Measurements from ENCODE around the gene KLHL29.

The KLHL29 gene

DNA sequence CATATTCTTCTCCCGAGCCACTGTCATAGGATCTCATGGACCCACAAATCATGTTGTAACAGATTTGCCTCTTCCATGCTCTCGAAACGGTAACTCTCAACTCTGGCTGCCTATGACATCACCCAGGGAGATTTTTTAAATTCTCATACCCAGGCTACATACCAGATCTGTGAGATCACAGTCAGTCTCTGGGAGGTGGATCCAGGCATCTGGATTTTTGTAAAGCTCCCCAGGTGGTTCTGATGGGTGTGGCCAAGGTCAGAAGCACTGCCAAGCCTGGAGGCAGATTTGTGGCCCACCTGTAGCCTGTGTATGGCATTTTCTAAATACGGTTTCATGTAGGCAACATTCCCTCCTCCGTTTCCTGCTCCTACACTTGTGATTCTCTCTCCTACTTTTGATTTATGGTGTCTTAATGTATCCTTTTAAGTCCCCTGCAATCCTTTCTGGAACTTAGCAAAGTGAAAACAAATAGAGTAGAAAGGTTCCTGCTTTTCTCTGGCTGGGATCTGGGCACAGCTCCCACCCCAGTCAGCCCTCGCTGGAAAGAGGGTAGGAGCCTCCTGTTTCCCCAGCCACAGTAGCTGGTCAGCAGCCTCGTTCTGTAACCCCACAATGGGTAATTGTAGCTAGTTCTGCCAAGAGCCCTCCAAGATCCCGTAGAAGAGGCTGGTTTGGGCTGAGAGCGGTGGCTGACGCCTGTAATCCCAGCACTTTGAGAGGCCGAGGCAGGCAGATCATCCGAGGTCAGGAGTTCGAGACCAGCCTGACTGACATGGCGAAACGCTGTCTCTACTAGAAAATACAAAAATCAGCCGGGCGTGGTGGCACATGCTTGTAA lies 96.2 kb downstream of the KLHL29 start:
- no peak overlapping the region for H2AFZ ChIP-seq (ENCODE audit: low read depth, low read length)
- no peak overlapping the region for H3K9ac ChIP-seq (ENCODE audit: low read depth, low read length)
- H4K20me1 ChIP-seq (ENCODE audit: insufficient read depth, low read length): peaks cover 16% of the 10 kb centered on the region
- TF ChIP-seq, protein P1, sequence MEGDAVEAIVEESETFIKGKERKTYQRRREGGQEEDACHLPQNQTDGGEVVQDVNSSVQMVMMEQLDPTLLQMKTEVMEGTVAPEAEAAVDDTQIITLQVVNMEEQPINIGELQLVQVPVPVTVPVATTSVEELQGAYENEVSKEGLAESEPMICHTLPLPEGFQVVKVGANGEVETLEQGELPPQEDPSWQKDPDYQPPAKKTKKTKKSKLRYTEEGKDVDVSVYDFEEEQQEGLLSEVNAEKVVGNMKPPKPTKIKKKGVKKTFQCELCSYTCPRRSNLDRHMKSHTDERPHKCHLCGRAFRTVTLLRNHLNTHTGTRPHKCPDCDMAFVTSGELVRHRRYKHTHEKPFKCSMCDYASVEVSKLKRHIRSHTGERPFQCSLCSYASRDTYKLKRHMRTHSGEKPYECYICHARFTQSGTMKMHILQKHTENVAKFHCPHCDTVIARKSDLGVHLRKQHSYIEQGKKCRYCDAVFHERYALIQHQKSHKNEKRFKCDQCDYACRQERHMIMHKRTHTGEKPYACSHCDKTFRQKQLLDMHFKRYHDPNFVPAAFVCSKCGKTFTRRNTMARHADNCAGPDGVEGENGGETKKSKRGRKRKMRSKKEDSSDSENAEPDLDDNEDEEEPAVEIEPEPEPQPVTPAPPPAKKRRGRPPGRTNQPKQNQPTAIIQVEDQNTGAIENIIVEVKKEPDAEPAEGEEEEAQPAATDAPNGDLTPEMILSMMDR (IDR thresholded peaks at IDR 0.05; ENCODE audit: borderline replicate concordance, extremely low read depth, low read length, poor library complexity, severe bottlenecking): no peak
- no peak for TF ChIP-seq EZH2 (IDR thresholded peaks at IDR 0.05; ENCODE audit: borderline replicate concordance, low read depth, low read length, severe bottlenecking)
- H3K27me3 ChIP-seq (ENCODE audit: insufficient read depth, low read length, poor library complexity): no peaks in the 10 kb centered on the region
- no peaks in the 10 kb centered on the region for H3K36me3 ChIP-seq (ENCODE audit: insufficient read depth, low read length)
- no peak overlapping the region for H3K4me2 ChIP-seq (ENCODE audit: insufficient read depth, low read length)
- DNase-seq (no peak), ATAC-seq (ENCODE audit: insufficient read depth, low read depth) (no peak)
- no peaks in the 10 kb centered on the region for H3K9me3 ChIP-seq (ENCODE audit: insufficient read depth, low read length, severe bottlenecking)
- H3K79me2 ChIP-seq (ENCODE audit: insufficient read depth, low read length): no peaks in the 10 kb centered on the region
- no peak overlapping the region for H3K4me3 ChIP-seq (ENCODE audit: low read depth in 1 of 2, low read length in 2 of 2)
- no peaks in the 10 kb centered on the region for H3K4me1 ChIP-seq (ENCODE audit: insufficient read depth, low read length)
- H3K27ac ChIP-seq (ENCODE audit: low read length): no peak overlapping the region

DNA sequence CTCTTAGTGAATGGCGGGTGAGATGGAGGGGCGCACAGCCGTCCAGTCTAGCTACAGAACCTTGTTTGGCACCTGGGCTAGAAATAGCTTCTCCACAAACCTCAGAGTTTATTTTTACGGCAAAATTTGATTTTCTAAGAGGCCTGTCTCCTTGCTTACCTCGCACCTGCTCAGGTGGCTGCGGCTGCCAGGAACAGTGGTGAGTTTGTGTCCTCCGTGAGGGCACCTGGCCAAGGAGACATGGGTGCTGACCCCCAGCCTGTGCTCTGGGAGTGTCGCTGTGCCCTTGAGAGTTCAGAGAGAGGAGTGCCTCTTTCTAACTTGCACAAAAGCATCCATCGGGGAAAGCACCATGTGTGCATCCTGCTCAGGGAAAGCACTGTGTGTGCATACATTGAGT lies 97.2 kb downstream of the KLHL29 start:
- H2AFZ ChIP-seq (ENCODE audit: low read depth, low read length): no peak overlapping the region
- H3K79me2 ChIP-seq (ENCODE audit: insufficient read depth, low read length): no peaks in the 10 kb centered on the region
- H3K9ac ChIP-seq (ENCODE audit: low read depth, low read length): no peak overlapping the region
- ATAC-seq (ENCODE audit: insufficient read depth, low read depth) (no peak), DNase-seq (no peak)
- no peaks in the 10 kb centered on the region for H3K4me1 ChIP-seq (ENCODE audit: insufficient read depth, low read length)
- no peaks in the 10 kb centered on the region for H3K36me3 ChIP-seq (ENCODE audit: insufficient read depth, low read length)
- H3K4me2 ChIP-seq (ENCODE audit: insufficient read depth, low read length): no peak overlapping the region
- H3K27me3 ChIP-seq (ENCODE audit: insufficient read depth, low read length, poor library complexity): no peaks in the 10 kb centered on the region
- TF ChIP-seq EZH2 (IDR thresholded peaks at IDR 0.05; ENCODE audit: borderline replicate concordance, low read depth, low read length, severe bottlenecking): no peak
- TF ChIP-seq, protein P1 (IDR thresholded peaks at IDR 0.05; ENCODE audit: borderline replicate concordance, extremely low read depth, low read length, poor library complexity, severe bottlenecking): no peak
- H4K20me1 ChIP-seq (ENCODE audit: insufficient read depth, low read length): peaks cover 21% of the 10 kb centered on the region
- H3K4me3 ChIP-seq (ENCODE audit: low read depth in 1 of 2, low read length in 2 of 2): no peak overlapping the region
- H3K27ac ChIP-seq (ENCODE audit: low read length): no peak overlapping the region
- no peaks in the 10 kb centered on the region for H3K9me3 ChIP-seq (ENCODE audit: insufficient read depth, low read length, severe bottlenecking)

DNA sequence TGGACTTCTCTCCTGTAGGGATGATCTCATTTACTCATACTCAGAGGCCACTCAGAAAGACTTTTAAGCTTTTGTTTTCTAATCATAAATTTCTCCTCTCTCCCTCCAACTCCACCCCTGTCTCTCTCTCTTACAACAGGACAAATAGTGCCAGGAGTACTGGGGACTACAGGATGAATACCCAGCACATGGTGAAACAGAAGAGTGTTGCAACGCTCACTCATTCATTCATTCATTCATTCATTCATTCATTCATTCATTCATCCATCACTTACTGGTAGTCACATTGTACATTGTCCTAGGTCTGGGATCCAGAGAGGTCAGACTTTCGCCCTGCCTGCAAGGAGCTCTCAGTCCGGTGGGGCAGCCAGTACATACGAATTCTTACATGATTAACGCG lies 97.6 kb downstream of the KLHL29 start:
- Histone ChIP-seq H3K4me2 (ENCODE audit: insufficient read depth, low read length) (no peak overlapping the region), H3K27me3 (ENCODE audit: insufficient read depth, low read length, poor library complexity) (no peaks in the 10 kb centered on the region), H4K20me1 (ENCODE audit: insufficient read depth, low read length) (peaks cover 21% of the 10 kb centered on the region), H2AFZ (ENCODE audit: low read depth, low read length) (no peak overlapping the region), H3K9ac (ENCODE audit: low read depth, low read length) (no peak overlapping the region), H3K4me3 (ENCODE audit: low read depth in 1 of 2, low read length in 2 of 2) (no peak overlapping the region), H3K4me1 (ENCODE audit: insufficient read depth, low read length) (no peaks in the 10 kb centered on the region), H3K9me3 (ENCODE audit: insufficient read depth, low read length, severe bottlenecking) (no peaks in the 10 kb centered on the region), H3K27ac (ENCODE audit: low read length) (no peak overlapping the region), H3K36me3 (ENCODE audit: insufficient read depth, low read length) (no peaks in the 10 kb centered on the region), H3K79me2 (ENCODE audit: insufficient read depth, low read length) (no peaks in the 10 kb centered on the region)
- ATAC-seq (ENCODE audit: insufficient read depth, low read depth): no peak
- DNase-seq: no peak
- TF ChIP-seq, protein P1 (IDR thresholded peaks at IDR 0.05; ENCODE audit: borderline replicate concordance, extremely low read depth, low read length, poor library complexity, severe bottlenecking): no peak
- TF ChIP-seq EZH2 (IDR thresholded peaks at IDR 0.05; ENCODE audit: borderline replicate concordance, low read depth, low read length, severe bottlenecking): no peak

Data from DND-41 (cell line).